GM12878 (cell line): ENCODE results near the gene CDHR2. TPM values are rescaled to one million over a fixed set of nuclear protein-coding genes. Genes with fewer than 3 reads are reported as not detected.

ENCODE experiments used
- BRCA1 ChIP-seq: IDR thresholded peaks from 2 replicates; pipeline ENCODE4 v1.6.1; 2011; ENCODE audit warnings: low read depth, low read length, improper control_type of control experiment
- ESRRA ChIP-seq: IDR thresholded peaks from 2 replicates; pipeline ENCODE4 v1.6.1; 2012; ENCODE audit warnings: mild to moderate bottlenecking, low read length, improper control_type of control experiment
- IKZF2 ChIP-seq, 2 experiments: fragments of 450-650 bp; IDR thresholded peaks; 2 replicates each; pipeline ENCODE4 v1.6.1; 2017; ENCODE audit warnings: mild to moderate bottlenecking in 2 of 2, moderate library complexity in 2 of 2
- IRF4 ChIP-seq: IDR thresholded peaks from 2 replicates; pipeline ENCODE4 v1.6.1; 2011; ENCODE audit warnings: low read depth, low read length
- MXI1 ChIP-seq: fragments of 150-350 bp; IDR thresholded peaks from 2 replicates; pipeline ENCODE4 v1.6.1; 2011; ENCODE audit warnings: low read depth, mild to moderate bottlenecking, inconsistent platforms, low read length, improper control_type of control experiment
- MYC ChIP-seq: IDR thresholded peaks from 2 replicates; pipeline ENCODE4 v1.6.1; 2011; ENCODE audit warnings: mild to moderate bottlenecking, low read length, moderate library complexity, inconsistent platforms; ENCODE audit not compliant: insufficient read depth, insufficient replicate concordance, insufficient read length, severe bottlenecking
- NKRF ChIP-seq: fragments of 450-650 bp; conservative IDR thresholded peaks from 2 replicates; pipeline ENCODE4 v1.6.1; 2017; ENCODE audit warnings: mild to moderate bottlenecking, moderate library complexity
- PRDM15 ChIP-seq: fragments of 450-650 bp; formaldehyde crosslinking; IDR thresholded peaks from 2 replicates; pipeline ENCODE4 v1.4.0; 2020; ENCODE audit warnings: mild to moderate bottlenecking, moderate library complexity
- RELB ChIP-seq: fragments of 450-650 bp; IDR thresholded peaks from 2 replicates; pipeline ENCODE4 v1.6.1; 2017; ENCODE audit warnings: low read depth, mild to moderate bottlenecking, moderate library complexity
- RFX5 ChIP-seq: IDR thresholded peaks from 2 replicates; pipeline ENCODE4 v1.6.1; 2011; ENCODE audit warnings: low read depth, low read length, improper control_type of control experiment
- SIN3A ChIP-seq: IDR thresholded peaks from 2 replicates; pipeline ENCODE4 v1.6.1; 2012; ENCODE audit warnings: low read depth, low read length, improper control_type of control experiment
- SREBF1 ChIP-seq: IDR thresholded peaks from 2 replicates; pipeline ENCODE4 v1.6.1; 2012; ENCODE audit warnings: mild to moderate bottlenecking, low read length
- SREBF2 ChIP-seq: IDR thresholded peaks from 2 replicates; pipeline ENCODE4 v1.6.1; 2012; ENCODE audit warnings: mild to moderate bottlenecking, low read length
- STAT1 ChIP-seq: fragments of 450-650 bp; conservative IDR thresholded peaks from 2 replicates; pipeline ENCODE4 v1.6.1; 2014; ENCODE audit warnings: antibody characterized with exemption, mild to moderate bottlenecking
- polyA plus RNA-seq, 11 experiments: library from polyadenylated mRNA; depleted of rRNA in 4 of 11; unstranded in 6 of 11; stranded (reverse) in 5 of 11; fragments of >200 nt; fragmentation: Nextera tagmentation in 4 of 11; fragmentation: Illumina TruSeq in 1 of 11; extraction: Ambion mirVana in 4 of 11; extraction: Trizol in 1 of 11; gene quantifications; 1 replicate in 1 of 11; 2 replicates in 10 of 11; pipeline versions ENCODE4 v1.2.1 to v1.2.3, GENCODE V29; 2011 to 2016; ENCODE audit warnings: inconsistent platforms in 2 of 11, missing spikeins in 2 of 11, low read depth in 1 of 11
- total RNA-seq, 4 experiments: library from RNA; depleted of rRNA in 3 of 4; stranded (reverse); fragments of >200 nt in 3 of 4; fragmentation: Illumina TruSeq in 1 of 4; extraction: Trizol in 1 of 4; gene quantifications; 2 replicates each; pipeline versions ENCODE4 v1.2.1 to v1.2.3, GENCODE V29; 2013 to 2021
- TF ChIP-seq, protein P1 (sequence below): fragments of 450-650 bp; IDR thresholded peaks from 2 replicates; pipeline ENCODE4 v1.6.1; 2016; ENCODE audit warnings: mild to moderate bottlenecking
- TF ChIP-seq, protein P2 (sequence below): IDR thresholded peaks from 2 replicates; pipeline ENCODE4 v1.6.1; 2011; ENCODE audit warnings: mild to moderate bottlenecking, low read depth, low read length, moderate library complexity; ENCODE audit not compliant: insufficient replicate concordance
- TF ChIP-seq, protein P3 (sequence below): IDR thresholded peaks from 2 replicates; pipeline ENCODE4 v1.6.1; 2011; ENCODE audit warnings: borderline replicate concordance, low read depth, mild to moderate bottlenecking, moderate library complexity, low read length; ENCODE audit not compliant: insufficient read depth, poor library complexity, severe bottlenecking

Gene CDHR2
- total and polyA plus RNA-seq, 10 of the 15 experiments (the other 5 are each of a cell fraction or from before 2014, with no cell fraction given): 0.03 to 0.46 (median 0.06) TPM; not detected in 5

DNA sequence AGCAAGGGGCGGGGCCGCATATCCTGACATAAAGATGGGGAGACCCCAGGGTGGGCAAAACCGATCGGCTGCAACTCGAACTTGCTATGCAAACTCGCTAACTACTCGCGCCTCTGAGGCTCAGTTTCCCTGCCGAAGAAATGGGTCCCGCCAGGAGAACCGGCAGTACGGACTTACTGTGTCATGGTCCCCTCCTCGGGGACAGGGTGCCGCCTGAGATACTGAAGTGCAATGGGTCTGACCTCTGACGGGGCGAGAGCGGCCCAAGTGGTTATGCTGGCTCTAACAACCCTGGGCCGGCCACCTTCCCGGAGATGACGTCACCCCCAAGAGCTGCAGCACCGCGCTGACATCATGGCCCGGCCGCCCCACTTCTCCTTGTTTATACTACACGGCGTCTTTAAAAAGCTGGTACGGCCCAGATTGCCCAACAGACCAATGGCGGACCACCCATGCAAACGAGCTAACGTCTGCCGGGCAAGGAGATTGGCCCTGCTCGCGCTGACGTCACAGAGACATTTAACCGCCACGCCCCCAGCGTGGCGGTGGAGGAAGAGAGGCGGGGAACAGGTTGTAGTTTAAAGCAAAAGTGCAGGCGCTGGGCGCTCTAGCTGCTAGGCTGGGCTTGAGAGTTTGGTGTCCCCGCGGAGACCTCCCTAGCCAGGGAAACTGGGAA is 11.4 kb upstream of the CDHR2 start (continued):
- TF ChIP-seq NKRF: peak; percentile 48
- TF ChIP-seq IRF4: no peak
- TF ChIP-seq SREBF2: no peak
- no peak for TF ChIP-seq IKZF2 (IDR thresholded peaks at IDR 0.05)
- TF ChIP-seq, protein P1, sequence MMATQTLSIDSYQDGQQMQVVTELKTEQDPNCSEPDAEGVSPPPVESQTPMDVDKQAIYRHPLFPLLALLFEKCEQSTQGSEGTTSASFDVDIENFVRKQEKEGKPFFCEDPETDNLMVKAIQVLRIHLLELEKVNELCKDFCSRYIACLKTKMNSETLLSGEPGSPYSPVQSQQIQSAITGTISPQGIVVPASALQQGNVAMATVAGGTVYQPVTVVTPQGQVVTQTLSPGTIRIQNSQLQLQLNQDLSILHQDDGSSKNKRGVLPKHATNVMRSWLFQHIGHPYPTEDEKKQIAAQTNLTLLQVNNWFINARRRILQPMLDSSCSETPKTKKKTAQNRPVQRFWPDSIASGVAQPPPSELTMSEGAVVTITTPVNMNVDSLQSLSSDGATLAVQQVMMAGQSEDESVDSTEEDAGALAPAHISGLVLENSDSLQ: no peak; the same call in 1 of the 2 replicates
- peak; percentile 55; the same call in 1 of the 2 replicates for TF ChIP-seq MXI1
- 0 out of 2 replicates have a peak, but pooled peaks have one; percentile 75 for TF ChIP-seq SIN3A
- no peak for TF ChIP-seq STAT1
- TF ChIP-seq, protein P2, sequence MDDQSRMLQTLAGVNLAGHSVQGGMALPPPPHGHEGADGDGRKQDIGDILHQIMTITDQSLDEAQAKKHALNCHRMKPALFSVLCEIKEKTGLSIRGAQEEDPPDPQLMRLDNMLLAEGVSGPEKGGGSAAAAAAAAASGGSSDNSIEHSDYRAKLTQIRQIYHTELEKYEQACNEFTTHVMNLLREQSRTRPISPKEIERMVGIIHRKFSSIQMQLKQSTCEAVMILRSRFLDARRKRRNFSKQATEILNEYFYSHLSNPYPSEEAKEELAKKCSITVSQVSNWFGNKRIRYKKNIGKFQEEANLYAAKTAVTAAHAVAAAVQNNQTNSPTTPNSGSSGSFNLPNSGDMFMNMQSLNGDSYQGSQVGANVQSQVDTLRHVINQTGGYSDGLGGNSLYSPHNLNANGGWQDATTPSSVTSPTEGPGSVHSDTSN: no peak
- TF ChIP-seq PRDM15 (CRISPR knock-in tag): no peak; the same call in 1 of the 2 replicates
- no peak for TF ChIP-seq MYC
- TF ChIP-seq BRCA1: no peak
- TF ChIP-seq SREBF1: no peak
- TF ChIP-seq, protein P3, sequence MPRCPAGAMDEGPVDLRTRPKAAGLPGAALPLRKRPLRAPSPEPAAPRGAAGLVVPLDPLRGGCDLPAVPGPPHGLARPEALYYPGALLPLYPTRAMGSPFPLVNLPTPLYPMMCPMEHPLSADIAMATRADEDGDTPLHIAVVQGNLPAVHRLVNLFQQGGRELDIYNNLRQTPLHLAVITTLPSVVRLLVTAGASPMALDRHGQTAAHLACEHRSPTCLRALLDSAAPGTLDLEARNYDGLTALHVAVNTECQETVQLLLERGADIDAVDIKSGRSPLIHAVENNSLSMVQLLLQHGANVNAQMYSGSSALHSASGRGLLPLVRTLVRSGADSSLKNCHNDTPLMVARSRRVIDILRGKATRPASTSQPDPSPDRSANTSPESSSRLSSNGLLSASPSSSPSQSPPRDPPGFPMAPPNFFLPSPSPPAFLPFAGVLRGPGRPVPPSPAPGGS: no peak
- peak; percentile 88 for TF ChIP-seq RFX5
- peak; percentile 96 for TF ChIP-seq RELB
- TF ChIP-seq ESRRA: peak; percentile 58; the same call in 1 of the 2 replicates
